HG02588 (cell line): Measurements from ENCODE around the gene SIRT3.

Experiments used
- ATAC-seq: cut with Tn5 transposase; IDR thresholded peaks from one replicate; pipeline ENCODE4 v1.9.1; 2021; ENCODE audit warnings: mild to moderate bottlenecking, moderate library complexity; ENCODE audit not compliant: unreplicated experiment

The SIRT3 gene

DNA sequence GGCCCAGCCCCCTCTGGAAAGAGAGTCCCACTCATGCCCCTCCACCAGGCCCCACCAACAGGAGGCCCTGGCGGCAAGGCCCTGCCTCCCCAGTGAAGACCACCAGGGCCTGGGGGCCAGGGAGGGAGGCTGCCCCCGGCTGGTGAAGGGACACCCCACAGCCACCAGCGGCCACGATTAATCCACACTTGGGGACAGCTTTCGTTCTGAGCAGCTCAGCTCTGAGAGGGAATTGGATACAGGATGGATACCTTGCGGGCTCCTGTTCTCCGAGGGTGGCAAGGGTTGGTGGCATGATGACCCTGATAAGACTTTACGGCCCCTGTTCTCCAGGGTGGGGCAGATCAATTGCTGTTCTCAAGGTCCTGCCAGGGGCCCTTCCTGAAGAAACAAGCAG lies 35.2 kb upstream of the SIRT3 start:
- no peak for ATAC-seq

GRCh38 chr11:270451-271318 lies 34.5 kb upstream of the SIRT3 start:
- no peak for ATAC-seq

- ATAC-seq: peak; percentile 72
These were observed 33.2 kb upstream of the SIRT3 start for GRCh38 chr11:269146-269890.

DNA sequence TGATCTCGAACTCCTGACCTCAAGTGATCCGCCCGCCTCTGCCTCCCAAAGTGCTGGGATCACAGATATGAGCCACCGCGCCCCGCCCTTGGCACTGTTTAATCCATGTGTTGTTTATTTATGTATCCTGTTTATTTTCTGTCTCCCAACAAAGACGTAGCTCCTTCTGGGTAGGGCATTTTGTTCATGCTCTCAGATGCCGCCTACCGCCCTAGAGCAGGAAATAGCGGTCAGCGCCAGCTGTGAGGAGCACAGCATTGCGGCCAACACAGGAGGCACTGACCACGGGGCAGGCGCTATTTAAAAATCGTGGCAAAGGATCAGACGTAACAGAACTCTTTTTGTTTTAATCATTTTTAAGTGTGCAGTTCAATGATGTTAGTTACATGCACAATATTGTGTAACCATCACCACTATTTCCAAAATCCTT lies 32.6 kb upstream of the SIRT3 start:
- ATAC-seq: peak; percentile 44

DNA sequence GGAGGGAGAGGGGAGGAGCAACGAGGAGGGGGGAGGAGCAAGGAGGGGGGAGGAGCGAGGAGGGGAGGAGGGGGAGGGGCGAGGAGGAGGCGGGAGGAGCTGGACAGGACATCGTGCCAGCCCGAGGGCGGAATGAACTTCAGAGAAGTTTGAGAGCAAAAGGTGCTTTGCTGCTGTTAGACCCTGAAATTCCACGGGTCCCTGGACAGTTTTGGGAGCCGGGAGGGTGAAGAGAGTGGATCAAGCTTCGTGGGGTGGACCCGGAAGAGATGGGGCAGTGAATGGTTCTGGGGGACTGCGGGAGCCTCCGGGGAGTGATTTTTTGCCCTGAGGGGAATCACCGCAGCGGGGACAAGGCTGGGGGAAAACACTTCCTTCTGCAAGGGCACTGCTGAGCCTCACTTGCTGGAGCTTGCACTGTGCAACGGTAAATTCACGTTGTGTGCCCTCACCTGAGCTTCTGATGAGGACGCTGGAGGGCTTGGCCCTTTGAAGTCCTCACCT lies 31.4 kb upstream of the SIRT3 start:
- ATAC-seq: no peak

DNA sequence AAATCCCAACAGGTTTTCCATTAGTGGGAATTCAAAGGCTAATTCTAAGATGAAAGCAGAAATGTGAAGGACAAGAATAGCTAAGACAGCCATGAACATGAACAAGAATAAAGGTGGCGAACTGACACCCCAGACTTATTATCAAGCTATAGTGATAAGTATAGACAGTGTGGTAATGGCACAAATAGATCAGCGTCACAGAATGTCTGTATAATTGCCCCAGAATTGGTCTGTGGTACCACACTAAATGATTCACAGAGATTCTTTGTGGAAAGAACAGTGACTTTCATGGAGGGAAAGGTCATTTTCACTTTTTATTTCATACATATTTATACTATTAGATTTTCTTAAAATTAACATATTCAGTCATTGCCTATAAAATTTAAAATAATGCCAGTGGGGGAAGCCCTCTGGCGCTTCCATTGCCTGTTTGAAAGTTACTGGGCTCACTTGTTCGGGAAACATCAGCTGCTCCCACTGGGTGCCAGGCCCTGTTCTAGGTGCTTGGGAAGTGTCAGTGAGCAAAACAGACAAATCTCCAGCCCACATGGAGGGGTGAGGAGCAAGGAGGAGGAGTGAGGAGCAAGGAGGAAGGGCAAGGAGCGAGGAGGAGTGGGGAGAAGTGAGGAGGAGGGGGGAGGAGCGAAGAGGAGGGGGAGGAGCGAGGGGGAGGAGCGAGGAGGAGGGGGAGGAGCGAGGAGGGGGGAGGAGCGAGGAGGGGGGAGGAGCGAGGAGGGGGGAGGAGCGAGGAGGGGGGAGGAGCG lies 30.7 kb upstream of the SIRT3 start:
- no peak for ATAC-seq

DNA sequence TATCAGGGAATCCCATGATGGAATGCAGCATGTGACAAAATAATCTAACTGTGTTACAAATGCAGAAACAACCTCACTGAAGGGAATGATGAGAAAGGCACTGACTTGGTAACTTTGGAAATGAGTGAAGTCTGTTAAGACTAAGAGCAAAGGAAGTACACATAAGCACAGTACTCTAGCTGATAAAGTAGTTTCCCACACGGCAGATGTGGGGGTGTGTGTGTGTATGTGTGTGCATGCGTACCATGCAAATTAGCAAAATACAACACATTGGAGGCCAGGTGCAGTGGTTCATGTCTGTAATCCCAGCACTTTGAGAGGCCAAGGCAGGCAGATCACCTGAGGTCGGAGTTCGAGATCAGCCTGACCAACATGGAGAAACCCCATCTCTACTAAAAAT lies 25.5 kb upstream of the SIRT3 start:
- no peak for ATAC-seq

GRCh38 chr11:259413-259812 lies 23.3 kb upstream of the SIRT3 start:
- no peak for ATAC-seq

DNA sequence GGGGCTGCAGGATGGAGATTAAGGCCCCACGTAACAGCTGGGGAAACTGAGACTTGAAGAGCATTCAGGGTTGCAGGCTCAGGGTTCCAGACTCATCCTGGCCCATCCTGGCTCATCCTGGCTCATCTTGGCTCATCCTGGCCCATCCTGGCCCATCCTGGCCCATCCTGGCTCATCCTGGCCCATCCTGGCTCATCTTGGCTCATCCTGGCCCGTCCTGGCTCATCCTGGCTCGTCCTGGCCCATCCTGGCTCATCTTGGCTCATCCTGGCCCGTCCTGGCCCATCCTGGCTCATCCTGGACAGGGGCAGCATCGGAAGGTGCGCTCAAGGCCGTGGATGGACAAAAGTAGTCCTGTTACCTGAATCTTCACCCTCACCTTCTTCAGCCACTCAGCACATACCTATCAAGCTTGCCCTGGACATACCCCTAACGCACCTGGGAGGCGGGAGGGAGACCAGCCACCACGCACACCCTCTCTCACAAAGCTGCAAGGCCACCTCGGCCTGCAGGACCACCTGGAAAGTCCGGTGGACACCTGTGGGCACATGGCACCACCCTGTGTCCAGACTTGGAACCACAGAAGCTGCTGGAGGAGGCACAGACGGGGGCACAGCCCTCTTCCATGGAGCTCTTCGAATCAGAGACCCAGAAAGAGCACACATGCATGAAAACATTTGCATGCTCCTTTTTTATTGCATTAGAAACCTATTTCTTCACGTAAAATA lies 21.8 kb upstream of the SIRT3 start:
- no peak for ATAC-seq

- no peak for ATAC-seq
These were observed 21.0 kb upstream of the SIRT3 start for GRCh38 chr11:256952-257737.

DNA sequence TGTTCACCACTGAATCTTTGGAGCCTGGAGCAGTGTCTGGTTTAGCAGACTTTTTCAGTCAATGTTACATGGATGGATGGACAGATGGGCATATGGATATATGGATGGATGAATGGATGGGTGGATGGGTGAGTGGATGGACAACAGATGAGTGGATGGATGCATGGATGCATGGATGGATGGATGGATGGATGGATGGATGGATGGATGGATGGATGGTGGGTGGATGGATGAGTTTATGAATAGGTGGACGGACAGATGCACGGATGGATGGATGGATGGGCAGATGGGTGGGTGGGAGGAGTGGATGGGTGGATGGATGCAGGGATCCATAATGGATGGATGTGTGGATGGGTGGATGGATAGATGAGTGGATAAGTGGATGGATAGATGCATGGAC lies 19.7 kb upstream of the SIRT3 start:
- ATAC-seq: no peak

- no peak for ATAC-seq
These were observed 19.0 kb upstream of the SIRT3 start for GRCh38 chr11:255176-255575.

GRCh38 chr11:253886-254270 lies 17.7 kb upstream of the SIRT3 start:
- no peak for ATAC-seq

GRCh38 chr11:253160-253885 lies 17.2 kb upstream of the SIRT3 start:
- no peak for ATAC-seq

DNA sequence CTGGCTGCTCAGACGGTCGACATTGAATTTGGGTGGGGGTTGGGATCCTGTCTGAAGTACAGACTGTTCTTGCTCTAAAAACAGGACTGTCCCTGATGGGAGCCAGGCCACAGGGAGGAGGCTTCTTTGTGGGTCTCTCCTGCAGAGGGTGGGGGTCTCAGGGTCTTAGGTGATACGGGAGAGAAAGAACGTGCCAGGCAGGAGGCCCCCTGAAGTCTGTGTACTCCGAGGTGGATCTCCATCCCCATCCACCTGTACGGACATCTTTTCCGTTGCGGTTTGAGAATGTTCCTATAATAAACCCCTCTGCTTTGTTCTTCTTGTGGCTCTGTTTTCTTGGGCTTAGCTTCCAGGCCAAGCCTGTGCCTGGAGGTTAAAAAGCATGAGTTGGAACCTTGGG lies 16.5 kb upstream of the SIRT3 start:
- ATAC-seq: no peak

DNA sequence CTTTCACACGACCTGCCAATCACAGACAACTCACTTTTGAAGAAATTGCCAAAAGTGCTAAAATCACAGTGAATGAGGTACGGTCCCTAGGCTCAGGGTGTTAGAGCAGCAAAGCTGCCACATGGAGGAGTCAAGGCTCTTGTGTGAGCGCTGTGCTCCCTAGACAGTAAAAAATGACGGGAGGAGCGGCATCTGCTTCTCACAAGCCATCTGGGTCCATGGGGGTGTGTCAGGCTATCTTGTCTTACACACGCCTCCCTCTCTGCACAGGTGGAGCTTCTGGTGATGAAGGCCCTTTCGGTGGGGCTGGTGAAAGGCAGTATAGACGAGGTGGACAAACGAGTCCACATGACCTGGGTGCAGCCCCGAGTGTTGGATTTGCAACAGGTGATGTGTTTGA lies 15.4 kb upstream of the SIRT3 start:
- no peak for ATAC-seq

GRCh38 chr11:250740-251299 lies 14.7 kb upstream of the SIRT3 start:
- no peak for ATAC-seq

- no peak for ATAC-seq
These were observed 14.1 kb upstream of the SIRT3 start for GRCh38 chr11:250274-250673.

GRCh38 chr11:249062-249461 lies 12.9 kb upstream of the SIRT3 start:
- no peak for ATAC-seq
